Right atrium auricular region (tissue), 2 donors: ENCODE data around the gene INHBB. TPM values are rescaled to one million over a fixed set of nuclear protein-coding genes. Genes with fewer than 3 reads are reported as not detected.

Experiments
- DNase-seq: peaks from one replicate; pipeline ENCODE4 v3.0.0-alpha.2; 2019; ENCODE audit warnings: low spot score
- H3K27ac ChIP-seq, 2 donors: fragments of 200-600 bp; sonication (generic); 1 replicate in 1 of 2; 2 replicates in 1 of 2; pipeline ENCODE4 v1.5.1; 2016 to 2019
- H3K27me3 ChIP-seq, 2 donors: fragments of 200-600 bp; sonication (generic); one replicate each; pipeline versions ENCODE4 v1.5.1 to v1.6.0; 2017 to 2019
- H3K36me3 ChIP-seq: fragments of 200-600 bp; sonication (generic); one replicate; pipeline ENCODE4 v1.5.1; 2016
- H3K4me1 ChIP-seq, 2 donors: fragments of 200-600 bp; sonication (generic); one replicate each; pipeline versions ENCODE4 v1.5.1 to v1.6.0; 2017 to 2019
- H3K4me3 ChIP-seq, 2 donors: fragments of 200-600 bp; sonication (generic); 1 replicate in 1 of 2; 2 replicates in 1 of 2; pipeline ENCODE4 v1.5.1; 2017 to 2019; ENCODE audit warnings: mild to moderate bottlenecking in 1 of 2, moderate library complexity in 1 of 2
- H3K9me3 ChIP-seq, 2 donors: fragments of 200-600 bp; sonication (generic); one replicate each; pipeline ENCODE4 v1.5.1; 2019
- CTCF ChIP-seq, 2 donors: fragments of 200-600 bp; sonication (generic); IDR thresholded peaks; one replicate each; pipeline ENCODE4 v1.5.1; 2019; ENCODE audit warnings: antibody characterized with exemption in 2 of 2
- total RNA-seq, 2 donors: library from RNA; depleted of rRNA; stranded (reverse); fragments of >200 nt; gene quantifications; one replicate each; pipeline ENCODE4 v1.1.0, GENCODE V29; 2016

INHBB gene
- total RNA-seq, 2 donors from 2014 or later: 0.74 to 5.9 TPM

- peaks cover 0 to 36% of the 10 kb centered on the region in 2 donors for H3K4me1 ChIP-seq
- TF ChIP-seq CTCF (IDR thresholded peaks at IDR 0.05): no peak
- H3K27me3 ChIP-seq: peaks cover 0 to 20% of the 10 kb centered on the region in 2 donors
- no peak overlapping the region for H3K4me3 ChIP-seq
- DNase-seq: no peak
- no peaks in the 10 kb centered on the region for H3K36me3 ChIP-seq
- H3K27ac ChIP-seq: no peak overlapping the region
- H3K9me3 ChIP-seq: no peaks in the 10 kb centered on the region
Measured at GRCh38 chr2:120348134-120348736, 2.3 kb downstream of the INHBB start.

- Histone ChIP-seq H3K4me3 (no peak overlapping the region), H3K27ac (no peak overlapping the region), H3K27me3 (peaks cover 0 to 16% of the 10 kb centered on the region in 2 donors), H3K4me1 (peaks cover 0 to 30% of the 10 kb centered on the region in 2 donors), H3K9me3 (no peaks in the 10 kb centered on the region), H3K36me3 (no peaks in the 10 kb centered on the region)
- TF ChIP-seq CTCF (IDR thresholded peaks at IDR 0.05): no peak
- no peak for DNase-seq
Measured at GRCh38 chr2:120348737-120349439, 3.0 kb downstream of the INHBB start.

- no peak for TF ChIP-seq CTCF (IDR thresholded peaks at IDR 0.05)
- DNase-seq: no peak
- Histone ChIP-seq H3K36me3 (no peaks in the 10 kb centered on the region), H3K27ac (no peak overlapping the region), H3K27me3 (peaks cover 0 to 10% of the 10 kb centered on the region in 2 donors), H3K9me3 (no peaks in the 10 kb centered on the region), H3K4me1 (peaks cover 0 to 24% of the 10 kb centered on the region in 2 donors), H3K4me3 (no peak overlapping the region)
Measured at GRCh38 chr2:120349440-120349921, 3.5 kb downstream of the INHBB start.

- peaks cover 0 to 10% of the 10 kb centered on the region in 2 donors for H3K27me3 ChIP-seq
- H3K36me3 ChIP-seq: no peaks in the 10 kb centered on the region
- H3K4me1 ChIP-seq: peaks cover 0 to 18% of the 10 kb centered on the region in 2 donors
- H3K4me3 ChIP-seq: no peak overlapping the region
- TF ChIP-seq CTCF (IDR thresholded peaks at IDR 0.05): no peak
- DNase-seq: no peak
- no peak overlapping the region for H3K27ac ChIP-seq
- H3K9me3 ChIP-seq: no peaks in the 10 kb centered on the region
Measured at GRCh38 chr2:120350080-120350479, 4.1 kb downstream of the INHBB start.

- Histone ChIP-seq H3K9me3 (no peaks in the 10 kb centered on the region), H3K27me3 (peaks cover 0 to 10% of the 10 kb centered on the region in 2 donors)
Measured at GRCh38 chr2:120350801-120351320, 4.9 kb downstream of the INHBB start.

More at GRCh38 chr2:120350801-120351320, 4.9 kb downstream of the INHBB start:
- DNase-seq: no peak
- H3K4me1 ChIP-seq: peaks cover 0 to 17% of the 10 kb centered on the region in 2 donors
- H3K4me3 ChIP-seq: no peak overlapping the region
- H3K27ac ChIP-seq: no peak overlapping the region
- TF ChIP-seq CTCF (IDR thresholded peaks at IDR 0.05): no peak
- no peaks in the 10 kb centered on the region for H3K36me3 ChIP-seq
